Fibroblast of the conjunctiva (primary cell): ENCODE data around the gene ENTPD6.

Experiments
- DNase-seq: peaks from one replicate; pipeline ENCODE4 v3.0.0-alpha.2; 2010; ENCODE audit warnings: low read depth

Gene ENTPD6

DNA sequence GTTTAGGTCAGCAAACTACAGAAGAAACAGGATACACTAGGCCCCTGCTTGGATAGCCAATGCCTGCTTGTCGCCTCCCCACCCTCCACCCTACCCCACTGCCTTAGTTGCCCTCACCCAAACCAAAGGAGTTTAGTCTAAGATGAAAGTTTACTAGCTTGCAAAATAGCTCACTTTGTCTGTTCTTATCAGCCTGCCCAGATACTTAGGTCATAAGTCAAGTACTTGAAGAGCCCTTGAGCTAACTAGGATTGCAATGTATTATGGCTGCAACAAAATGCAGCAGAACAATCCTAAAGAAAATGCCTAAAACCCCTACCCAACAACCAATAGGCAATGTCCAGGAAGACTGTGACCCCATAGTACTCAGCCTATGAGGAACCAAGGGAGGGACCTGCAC lies 7.3 kb upstream of the ENTPD6 start:
- DNase-seq, result no peak

DNA sequence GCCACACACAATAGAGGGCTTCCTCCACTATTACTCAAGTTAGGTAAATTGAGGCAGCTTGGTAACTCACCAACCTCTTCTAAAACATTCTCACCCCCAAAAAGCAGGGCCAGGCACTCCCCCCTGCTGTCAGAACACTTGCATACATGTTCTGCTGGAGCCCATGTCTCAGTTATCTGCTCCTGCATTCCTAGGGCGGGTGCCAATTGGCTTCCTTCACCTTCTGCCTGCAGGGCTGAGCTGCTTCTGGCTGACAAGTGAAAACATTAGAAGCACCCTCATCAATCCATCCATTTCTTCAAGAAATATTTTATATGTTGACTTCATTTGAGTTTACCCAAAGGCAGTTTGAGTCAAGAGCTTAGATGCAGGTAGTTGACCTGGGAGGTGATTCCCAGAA lies 4.5 kb upstream of the ENTPD6 start:
- no peak for DNase-seq

DNA sequence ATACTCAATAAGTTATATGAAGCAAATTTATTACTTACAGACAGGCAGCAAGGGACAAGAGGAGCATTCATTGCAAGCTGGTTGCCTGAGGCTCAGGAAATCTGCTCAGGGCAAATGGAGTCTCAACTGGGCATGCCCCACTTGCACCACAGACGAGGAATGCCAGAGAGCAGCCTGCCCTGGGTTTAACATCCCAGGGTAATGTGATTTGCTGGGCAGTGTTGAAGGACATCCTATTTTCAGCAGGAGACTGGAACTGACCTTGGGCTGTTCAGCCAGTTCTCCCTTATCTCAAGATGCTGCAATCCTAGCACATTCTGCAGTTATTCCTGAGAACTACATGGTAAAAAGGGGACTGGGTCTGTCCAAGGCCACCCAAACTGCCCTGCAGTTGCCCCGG lies 3.8 kb upstream of the ENTPD6 start:
- no peak for DNase-seq

DNA sequence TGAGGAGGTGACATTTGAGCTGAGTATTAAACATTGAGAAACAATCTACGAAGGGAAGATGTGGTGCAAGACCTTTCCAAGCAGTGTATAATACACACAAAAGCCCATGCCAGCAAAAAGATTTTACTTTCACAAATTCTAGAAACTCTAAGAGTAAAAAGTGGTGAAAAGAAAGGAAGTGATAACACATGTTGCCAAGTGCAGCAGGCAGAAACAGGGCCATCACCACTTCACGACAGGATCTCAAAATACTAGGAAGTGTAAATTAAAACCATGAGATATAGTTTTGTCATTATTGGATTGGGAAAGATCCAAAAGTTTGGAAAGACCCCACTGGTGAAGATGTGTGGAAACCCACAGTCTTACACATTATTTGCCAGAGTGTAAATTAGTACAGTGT lies 1.7 kb upstream of the ENTPD6 start:
- DNase-seq, result no peak

DNA sequence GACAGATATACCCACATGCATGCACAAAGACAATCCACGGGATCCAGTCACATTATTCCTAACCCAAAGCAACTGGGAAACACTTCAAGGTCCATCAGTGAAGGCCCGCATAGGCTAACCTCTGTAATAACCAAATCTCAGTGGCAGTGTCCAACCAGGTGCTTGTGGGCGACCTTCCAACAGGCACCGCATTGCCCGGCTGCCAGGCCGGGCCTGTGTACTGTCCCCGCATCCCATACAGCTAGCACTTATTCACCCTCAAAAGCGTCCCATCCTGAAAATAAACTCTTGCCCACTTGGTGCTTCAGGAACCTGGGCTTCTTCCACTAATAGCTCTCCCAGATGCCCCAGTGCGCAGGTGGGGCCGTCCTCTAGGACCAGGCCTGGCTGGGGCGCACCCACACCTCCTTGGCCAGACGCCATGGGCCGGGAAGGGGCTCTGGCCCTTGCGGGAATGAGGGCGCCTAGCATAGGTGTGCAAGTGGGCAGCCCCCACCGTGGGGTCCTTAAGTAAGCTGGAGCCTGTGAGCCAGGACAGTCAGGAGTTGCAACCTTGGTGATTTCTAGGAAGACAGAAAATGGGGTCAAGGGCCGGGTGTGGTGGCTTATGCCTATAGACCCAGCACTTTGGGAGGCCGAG lies 1.1 kb upstream of the ENTPD6 start:
- no peak for DNase-seq

DNA sequence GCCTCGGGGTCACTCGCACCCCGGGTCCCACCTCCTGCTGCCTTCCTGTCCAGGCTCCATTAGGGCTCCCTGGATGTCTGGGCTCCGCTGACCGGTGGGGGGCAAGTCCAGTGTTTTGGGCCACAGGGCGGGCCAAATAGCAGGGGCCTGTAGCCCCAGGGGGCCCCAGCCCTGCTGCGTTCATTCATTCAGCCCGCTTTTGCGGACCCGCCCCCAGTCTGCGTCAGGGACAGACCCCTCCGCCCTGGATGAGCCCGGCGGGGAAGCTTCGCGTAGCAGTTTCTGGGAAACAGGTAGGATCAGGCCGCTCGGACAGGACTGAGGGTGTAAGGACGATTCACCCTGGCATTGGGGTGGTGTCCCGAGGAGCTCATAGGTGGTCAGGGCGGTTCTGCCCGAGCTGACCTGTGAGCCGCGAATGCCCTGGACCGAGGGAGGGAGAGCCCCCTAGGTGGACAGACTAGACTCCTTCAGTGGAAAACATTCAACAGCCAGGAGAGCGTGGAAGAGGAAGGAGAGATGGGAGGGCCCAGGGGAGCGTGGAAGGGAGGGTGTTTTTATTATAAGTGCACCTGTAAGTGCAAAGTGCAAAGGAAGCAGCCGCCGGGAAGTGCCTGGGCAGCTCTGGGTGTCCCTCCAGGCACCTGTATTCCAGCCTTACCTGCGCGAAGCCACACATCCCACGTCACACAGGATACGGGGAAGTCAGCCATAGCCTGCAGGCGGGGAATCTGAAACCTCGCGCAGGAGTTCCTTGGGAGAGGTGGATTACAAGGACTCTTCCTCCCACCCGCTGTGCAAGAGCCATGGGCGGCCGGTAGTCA lies 662 bp downstream of the ENTPD6 start:
- no peak for DNase-seq

DNA sequence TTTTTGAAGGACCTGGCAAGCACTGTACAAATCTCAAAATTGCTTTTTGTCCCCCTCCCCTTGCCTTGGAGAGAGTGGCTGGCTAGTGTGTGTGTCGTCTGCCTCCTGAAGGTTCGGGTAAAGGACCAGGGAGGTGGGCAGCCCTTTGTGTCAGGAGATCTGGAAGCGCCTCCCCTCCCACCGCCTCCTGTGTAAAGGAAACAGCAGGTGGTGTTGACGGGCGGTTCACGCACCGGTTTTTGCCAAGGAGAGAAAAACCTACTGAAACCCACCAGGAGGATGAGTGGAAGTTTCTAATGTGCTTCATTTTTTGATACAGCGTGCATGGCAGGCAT lies 1.2 kb downstream of the ENTPD6 start:
- DNase-seq, result no peak

DNA sequence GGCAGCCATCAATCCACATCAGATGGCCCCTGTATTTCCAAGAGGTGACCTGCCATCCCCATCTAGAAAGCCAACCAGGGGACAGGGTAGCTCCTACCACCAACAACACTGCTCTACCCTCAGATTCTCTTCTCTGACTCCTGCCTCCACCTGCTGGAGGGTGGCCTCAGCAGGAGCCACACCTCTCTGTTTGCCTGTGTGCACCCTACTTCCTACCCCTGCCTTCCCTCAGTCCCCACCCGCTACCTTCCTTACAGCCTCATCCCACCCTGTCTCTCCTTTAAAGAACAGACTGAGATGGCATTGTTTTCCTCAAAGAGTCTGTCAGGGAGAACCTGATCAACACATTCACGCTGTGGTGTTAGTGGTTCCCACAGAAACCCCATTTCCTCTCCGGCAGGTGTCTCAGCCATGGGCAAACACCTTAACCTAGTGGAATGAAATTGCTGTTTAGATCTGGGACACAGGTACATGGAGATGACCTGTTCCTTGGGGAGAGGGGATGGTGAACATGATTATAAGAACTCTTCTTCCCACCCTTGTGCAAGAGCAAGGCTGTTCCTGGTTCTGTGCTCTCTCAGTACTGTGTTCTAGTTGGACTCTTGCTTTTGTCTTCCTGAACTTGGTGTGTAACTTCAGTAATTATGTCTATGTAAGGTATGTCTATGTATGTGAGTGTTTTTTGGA lies 1.8 kb downstream of the ENTPD6 start:
- DNase-seq, result no peak

DNA sequence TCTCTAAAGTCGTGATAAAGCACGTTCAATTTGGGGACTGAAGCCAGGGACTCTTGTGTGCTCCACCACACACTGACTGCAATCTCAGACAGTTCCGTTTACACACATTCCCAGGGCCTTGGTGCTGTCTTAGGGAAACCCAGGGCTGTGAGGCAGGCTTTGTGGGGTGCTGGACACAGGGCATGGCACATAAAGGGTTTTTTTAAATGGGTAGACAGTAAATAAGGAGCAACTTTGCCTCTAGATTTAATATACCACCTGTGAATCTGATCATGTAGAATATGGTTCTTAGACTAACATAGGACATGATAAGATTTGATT lies 2.3 kb downstream of the ENTPD6 start:
- DNase-seq, result no peak

DNA sequence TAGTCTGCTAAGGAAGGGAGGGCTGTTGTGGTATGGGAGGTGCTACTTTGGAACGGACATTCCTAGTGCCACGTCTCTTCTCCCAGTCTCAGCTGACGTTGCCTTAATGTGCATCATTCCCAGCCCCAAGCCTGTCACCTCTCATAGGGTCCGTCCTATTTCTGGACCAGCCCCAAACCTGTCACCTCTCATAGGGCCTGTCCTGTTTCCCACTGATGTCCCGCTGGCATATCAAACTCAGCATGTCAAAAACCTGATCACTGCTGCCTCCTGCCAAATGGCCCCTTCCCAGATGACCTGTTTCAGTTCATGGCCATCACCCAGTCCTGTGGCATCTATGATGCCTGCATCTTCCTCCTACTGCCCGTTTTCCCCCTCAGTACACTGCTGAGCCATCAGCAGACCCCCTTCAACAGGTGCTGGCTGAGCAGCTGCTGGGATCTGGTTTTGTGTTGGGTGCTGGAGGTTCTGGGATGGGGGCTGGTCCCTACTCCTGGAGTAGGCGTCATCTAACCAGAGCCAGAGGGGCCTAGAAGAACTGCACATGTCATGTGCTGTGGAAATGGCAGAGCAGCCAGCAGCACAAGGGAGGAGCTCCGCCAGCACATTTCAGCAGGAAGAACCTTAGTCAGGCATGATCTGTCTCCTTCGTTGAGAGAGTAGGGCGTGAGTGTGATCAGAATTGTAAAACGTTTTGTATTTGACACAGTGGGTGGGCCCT lies 3.3 kb downstream of the ENTPD6 start:
- DNase-seq, result no peak

DNA sequence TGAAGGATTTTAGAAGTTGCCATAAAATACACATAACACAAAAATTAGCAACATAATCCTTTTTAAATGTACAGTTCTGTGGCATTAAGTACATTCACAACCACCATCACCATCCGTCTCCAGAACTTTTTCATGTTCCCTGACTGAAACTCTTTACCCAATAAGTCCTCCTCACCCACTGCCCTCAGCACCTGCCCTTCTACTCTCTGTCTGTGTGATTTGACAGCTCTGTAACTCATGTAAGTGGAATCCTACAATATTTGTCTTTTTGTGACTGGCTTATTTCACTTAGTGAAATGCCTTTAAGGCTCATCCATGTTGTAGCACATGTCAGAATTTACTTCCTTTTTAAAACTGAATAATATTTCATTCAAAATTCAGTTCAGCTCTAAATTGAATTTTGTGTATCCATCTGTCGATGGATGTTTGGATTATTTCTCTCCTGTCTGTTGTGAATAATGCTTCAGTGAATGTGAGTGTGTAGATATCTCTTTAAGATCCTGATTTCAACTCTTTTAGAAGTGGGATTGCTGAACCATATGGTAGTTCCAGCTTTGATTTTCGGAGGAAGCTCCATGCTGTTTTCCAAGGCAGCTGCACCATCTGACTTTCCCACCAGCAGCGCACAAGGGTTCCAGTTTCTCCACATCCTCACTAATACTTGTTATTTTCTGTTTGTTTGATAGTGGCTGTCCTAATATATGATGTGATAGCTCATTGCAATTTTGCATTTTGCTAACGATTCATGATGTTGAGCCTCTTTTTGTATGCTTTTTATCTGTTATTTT lies 4.2 kb downstream of the ENTPD6 start:
- no peak for DNase-seq

DNA sequence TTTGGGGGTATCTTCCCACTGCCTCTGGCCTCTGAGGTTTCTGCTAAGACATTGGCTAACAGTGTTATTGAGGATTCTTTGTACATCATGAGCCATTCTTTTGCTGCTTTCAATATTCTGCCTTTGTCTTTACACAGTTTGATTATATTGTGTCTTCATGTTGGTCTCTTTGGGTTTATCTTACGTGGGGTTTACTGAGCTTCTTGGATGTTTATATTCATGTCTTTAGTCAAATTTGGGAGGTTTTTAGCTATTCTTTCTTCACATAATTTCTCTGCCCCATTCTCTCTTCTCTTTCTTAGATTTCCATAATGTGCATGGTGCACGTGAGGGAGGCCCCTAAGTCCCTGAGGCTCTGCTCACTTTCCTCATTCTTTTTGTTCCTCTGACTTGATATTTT lies 7.6 kb downstream of the ENTPD6 start:
- no peak for DNase-seq

DNA sequence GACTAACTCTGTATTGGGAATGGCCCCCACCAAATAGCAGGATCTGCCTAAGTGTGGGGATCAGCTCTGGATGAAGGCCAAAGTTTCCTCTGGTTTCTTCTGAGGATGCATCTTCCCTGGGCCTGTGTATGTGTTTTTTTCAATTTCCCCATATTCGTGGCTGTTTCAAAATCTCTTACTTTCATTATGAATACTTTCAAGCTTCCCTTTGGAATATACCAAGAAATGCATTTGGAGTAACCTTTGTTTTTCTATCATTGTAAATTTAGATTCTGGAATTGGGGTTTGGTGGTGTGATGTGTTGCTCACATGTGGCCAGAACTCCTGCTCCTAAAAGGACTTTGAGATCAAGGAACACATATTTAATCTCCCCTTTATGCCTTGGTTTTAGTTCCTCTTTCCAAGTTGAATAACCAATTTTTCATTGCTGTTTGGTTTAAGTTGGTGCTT lies 8.4 kb downstream of the ENTPD6 start:
- no peak for DNase-seq

DNA sequence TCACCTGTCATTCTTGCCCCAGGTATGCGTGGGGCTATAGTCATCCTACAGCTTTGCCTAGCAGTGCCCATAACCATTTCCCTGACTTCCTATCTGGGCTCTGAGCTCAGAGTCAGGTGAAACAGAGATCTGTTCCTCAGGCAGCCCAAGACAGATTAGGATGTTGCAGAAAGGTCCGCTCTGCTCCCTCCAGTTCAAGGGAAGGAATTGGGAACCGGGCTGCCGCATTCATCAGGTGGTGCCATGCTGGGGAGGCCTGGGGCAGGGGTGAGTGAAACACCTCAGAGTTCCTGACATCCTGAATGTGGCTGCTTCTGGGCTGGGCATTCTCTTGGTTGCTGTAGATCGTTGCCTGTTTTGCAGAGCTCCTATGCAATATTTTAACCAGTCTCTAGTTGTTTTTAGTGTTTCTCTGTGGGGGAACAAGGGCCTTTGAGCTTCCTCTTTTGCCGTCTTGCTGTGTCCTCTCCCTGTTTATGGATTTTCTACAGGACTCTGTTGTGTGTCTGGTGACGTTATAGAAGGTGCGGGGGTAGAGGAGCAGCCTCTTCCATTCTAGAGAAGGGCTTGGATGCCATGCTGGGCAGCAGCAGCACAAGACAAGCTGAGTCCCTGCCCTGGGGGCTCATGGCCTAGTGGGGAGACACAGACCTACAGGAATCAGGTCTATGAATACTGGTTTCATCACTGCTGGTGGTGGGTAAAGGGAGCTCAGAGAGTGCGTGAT lies 9.2 kb downstream of the ENTPD6 start:
- no peak for DNase-seq

DNA sequence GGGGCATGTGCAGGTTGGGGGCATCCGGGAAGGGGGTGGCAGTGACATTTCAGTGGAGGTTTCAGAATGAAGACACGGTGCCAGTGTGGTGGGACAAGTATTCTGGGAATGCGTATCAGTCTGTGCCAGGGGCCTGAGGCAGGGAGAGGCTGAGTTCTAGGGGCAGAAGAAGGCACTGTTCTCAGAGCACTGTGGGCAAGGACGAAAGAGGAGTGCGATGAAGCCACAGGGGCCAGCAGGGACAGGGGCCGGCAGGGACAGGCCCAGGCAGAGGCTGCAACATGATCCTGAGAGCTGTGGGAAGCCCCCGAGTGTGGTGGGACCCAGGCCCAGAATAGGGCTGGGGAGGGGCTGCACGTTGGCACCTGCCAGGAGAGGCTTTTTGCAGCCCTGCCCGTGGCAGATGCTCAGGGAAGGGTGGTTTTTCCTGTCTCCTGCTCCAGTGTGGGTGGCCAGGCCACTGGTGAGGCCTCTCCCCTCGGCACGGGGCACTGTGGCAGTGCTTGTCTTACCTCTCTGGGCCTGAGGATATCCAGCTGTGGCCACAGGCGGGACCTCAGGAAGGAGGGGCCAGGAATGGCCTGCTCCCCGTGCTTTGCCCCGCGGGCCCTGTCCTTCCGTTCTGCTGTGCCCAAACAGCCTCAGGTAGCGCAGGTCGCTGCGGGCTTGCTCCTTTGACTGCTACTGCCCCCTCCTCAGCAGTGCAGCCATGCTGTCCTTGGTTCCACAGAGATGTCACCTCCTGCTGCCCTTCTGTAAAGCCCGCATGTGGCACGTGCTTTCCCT lies 10.0 kb downstream of the ENTPD6 start:
- no peak for DNase-seq

DNA sequence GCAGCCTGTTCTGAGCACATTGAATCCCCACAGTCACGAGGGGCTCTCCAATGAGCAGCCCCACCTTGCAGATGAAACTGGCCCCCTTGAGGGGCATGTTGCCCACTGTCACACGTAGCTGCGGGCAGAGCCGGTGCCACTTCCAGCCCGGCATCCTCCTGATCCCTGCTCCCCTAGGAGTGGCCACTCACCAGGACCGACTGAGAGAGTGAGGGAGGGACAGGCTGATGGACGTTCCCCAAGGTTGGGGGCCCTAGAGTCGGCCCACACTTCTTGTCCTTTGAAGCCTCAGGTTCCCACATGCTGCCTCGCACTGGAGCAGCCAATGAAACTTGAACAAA lies 10.5 kb downstream of the ENTPD6 start:
- no peak for DNase-seq

DNA sequence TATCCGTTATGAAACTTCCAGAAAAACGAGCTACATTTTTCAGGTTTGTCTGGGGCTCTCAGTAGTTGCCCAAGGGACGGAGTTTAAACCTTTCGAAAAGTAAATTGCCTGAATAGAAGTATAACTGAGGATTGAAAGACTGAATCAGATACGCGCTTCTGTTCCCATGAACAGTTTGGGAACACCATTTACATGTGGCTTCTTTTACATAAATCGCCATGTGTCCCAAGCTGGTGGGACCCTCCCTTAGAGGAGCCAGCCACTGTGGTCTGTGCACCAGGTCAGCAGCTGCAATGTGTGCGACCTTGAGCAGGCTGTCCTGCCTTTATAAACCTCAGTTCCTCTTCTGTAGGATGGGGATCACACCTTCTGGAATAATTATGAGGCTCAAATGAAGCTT lies 11.0 kb downstream of the ENTPD6 start:
- no peak for DNase-seq

DNA sequence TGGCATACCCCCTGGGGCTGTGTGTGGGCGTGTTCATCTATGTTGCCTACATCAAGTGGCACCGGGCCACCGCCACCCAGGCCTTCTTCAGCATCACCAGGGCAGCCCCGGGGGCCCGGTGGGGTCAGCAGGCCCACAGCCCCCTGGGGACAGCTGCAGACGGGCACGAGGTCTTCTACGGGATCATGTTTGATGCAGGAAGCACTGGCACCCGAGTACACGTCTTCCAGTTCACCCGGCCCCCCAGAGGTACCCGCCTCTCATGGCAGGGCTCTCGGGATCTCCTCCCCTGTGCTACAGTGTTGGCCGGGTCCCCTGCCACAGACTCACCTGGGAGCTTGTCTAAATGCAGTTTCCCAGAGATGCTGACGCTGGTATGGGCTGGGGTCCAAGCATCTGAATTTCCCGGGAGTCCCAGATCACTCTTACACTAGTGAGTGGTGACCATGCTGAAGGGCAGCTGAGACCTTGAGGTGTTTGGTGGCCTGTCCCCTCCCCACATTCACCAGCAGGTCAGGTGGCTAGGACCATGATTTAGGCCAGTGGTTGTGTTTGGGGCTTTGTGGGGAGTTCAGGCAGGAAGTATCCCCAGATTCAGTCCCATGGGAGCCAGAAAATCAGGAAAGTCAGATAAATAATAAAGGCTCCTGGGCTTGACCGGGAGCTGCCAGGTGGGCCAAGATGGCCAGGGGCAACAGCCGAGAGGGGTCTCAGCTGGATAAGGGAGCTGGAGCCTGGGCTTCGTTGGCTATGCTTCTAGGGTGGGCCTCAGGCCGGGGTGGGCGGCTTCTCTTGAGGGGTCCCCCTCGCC lies 11.8 kb downstream of the ENTPD6 start:
- no peak for DNase-seq

DNA sequence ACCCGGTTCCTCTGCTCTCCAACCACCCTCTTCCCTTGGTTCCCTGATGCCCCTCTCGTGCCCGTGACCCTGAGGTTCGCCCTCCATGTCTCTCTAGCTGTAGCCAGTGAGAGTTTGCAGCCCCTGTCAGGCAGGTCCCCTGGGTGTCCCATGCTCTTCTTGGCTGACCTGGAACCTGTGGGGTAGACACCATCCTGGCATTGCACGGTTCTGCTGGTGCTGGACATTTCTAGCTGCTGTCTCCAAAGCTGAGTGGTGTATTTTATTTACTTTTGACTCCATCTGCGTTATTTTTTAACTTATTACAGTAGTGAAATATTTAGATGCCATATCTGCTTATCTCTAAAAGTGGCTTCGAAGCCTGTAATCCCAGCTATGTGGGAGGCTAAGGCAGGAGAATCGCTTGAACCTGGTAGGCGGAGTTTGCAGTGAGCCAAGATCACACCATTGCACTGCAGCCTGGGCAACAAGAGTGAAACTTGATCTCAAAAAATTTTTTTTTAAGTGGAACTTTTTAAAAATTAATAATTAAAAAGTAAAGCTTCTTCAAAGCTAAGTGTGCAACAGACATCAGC lies 12.5 kb downstream of the ENTPD6 start:
- DNase-seq, result no peak
